ENCODE measurements around the gene ZNHIT2. TPM values are rescaled to one million over a fixed set of nuclear protein-coding genes. Genes with fewer than 3 reads are reported as not detected.

The ZNHIT2 gene
- total RNA-seq, 1 experiment from 2014 or later = 27.1 TPM

DNA sequence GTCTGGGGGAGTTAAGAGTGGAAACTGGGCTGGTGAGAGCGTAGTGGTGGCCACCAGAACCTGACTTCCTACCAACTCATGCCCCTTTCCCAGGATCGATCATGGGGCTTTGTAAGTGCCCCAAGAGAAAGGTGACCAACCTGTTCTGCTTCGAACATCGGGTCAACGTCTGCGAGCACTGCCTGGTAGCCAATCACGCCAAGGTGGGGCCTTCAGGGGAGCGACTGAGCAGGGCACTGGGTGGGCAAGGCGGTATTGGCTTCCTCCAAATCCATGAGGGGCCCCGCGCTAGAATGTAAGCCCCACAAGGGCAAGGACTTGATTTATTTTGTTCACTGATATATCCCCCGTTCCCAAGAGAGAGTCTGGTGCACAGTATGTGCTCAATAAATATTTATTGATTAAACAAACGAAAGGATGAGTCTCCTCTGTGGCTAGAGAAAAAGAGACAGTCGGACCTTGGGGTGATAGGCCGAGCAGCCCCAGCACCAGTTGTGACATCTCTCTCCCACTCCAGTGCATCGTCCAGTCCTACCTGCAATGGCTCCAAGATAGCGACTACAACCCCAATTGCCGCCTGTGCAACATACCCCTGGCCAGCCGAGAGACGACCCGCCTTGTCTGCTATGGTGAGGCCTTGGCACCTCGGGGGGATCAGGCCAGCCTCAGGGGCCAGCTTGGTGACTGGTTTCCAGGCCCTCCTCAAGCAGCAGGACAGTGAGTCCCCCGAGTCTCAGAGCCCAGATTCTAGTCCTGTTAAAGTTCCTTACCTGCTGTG, 32.7 kb downstream of the ZNHIT2 start:
- in situ Hi-C loops (cut with HindIII; ENCODE audit: low pct_unique_long_range_greater_than_20kb, low sequenced_read_pairs) = no loop called here

DNA sequence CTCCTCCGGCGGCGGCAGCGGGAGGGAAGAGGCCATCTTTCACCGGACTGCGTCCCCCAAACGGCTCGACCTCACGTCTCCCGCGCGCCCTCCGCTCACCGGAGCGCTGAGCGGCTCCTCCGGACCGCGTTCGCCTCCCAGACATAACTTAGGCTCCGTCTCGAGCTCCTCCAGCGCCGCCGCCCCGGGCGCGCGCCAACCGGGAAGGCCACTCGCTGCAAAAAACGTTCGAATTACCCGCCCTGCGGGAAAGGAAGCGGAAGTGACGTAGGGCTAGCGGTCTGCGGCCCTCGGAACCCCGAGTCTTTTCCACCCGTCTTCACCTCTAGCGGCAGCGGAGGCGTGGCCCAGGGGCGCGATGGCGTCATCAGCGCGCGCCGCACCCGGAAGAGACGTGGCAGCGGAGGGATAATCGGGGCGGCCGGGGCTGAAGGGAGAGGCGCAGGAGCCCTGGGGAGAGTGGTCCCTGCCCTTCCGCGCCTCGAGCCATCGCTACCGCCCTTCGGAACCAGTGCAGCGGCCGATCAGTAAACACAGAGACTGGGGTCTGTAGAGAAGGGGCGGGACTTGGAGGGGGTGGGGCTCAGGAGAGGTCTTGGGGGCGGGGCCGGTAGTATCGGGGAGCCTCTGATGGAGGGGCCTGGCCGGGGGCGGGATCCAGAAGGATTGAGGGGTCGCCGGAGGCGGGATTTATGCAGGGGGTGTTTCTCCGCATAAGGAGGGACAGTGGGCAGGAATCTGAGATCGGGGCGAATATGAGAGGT, 33.5 kb downstream of the ZNHIT2 start, which contains the start of the genes CDCA5 and ZFPL1:
CDCA5 (minus strand) TSS at position 207 of the 764 bp plus-strand sequence; CDS start at position 145, 62 bp downstream.
ZFPL1 (plus strand) TSS at position 389 of the 764 bp plus-strand sequence. CDS start 477 bp downstream, outside the sequence.
- DNase-seq (ENCODE audit: low read depth, low spot score) (peak; percentile 73), ATAC-seq (peak; percentile 98)
- Histone ChIP-seq H3K4me3 (ENCODE audit: low read depth in 2 of 2, low read length in 2 of 2) (peak within 1 kb of the TSS; percentile 81 to 99), H3K27ac (ENCODE audit: low read length) (peak within 1 kb of the TSS; percentile 96), H3K36me3 (ENCODE audit: control insufficient read depth, insufficient read depth, low read length) (peaks cover 8% of the 10 kb centered on the region), H3K4me1 (ENCODE audit: control insufficient read depth, insufficient read depth, low read length) (peaks cover 20% of the 10 kb centered on the region), H3K27me3 (ENCODE audit: control insufficient read depth, insufficient read depth, low read length) (no peaks in the 10 kb centered on the region), H3K9me3 (ENCODE audit: control insufficient read depth, insufficient read depth, low read depth, low read length) (no peaks in the 10 kb centered on the region)
- POLR2A ChIA-PET = no interaction called here
- intact Hi-C loops (cut with micrococcal nuclease; ENCODE audit: unreplicated experiment) (no loop called here), in situ Hi-C loops (cut with HindIII; ENCODE audit: low pct_unique_long_range_greater_than_20kb, low sequenced_read_pairs) (no loop called here)
- TF ChIP-seq, protein P1, sequence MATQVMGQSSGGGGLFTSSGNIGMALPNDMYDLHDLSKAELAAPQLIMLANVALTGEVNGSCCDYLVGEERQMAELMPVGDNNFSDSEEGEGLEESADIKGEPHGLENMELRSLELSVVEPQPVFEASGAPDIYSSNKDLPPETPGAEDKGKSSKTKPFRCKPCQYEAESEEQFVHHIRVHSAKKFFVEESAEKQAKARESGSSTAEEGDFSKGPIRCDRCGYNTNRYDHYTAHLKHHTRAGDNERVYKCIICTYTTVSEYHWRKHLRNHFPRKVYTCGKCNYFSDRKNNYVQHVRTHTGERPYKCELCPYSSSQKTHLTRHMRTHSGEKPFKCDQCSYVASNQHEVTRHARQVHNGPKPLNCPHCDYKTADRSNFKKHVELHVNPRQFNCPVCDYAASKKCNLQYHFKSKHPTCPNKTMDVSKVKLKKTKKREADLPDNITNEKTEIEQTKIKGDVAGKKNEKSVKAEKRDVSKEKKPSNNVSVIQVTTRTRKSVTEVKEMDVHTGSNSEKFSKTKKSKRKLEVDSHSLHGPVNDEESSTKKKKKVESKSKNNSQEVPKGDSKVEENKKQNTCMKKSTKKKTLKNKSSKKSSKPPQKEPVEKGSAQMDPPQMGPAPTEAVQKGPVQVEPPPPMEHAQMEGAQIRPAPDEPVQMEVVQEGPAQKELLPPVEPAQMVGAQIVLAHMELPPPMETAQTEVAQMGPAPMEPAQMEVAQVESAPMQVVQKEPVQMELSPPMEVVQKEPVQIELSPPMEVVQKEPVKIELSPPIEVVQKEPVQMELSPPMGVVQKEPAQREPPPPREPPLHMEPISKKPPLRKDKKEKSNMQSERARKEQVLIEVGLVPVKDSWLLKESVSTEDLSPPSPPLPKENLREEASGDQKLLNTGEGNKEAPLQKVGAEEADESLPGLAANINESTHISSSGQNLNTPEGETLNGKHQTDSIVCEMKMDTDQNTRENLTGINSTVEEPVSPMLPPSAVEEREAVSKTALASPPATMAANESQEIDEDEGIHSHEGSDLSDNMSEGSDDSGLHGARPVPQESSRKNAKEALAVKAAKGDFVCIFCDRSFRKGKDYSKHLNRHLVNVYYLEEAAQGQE (IDR thresholded peaks at IDR 0.05; ENCODE audit: insufficient read depth in 1 of 2, low read depth in 2 of 2, low read length in 1 of 2) = peak in 1 of 2 experiments; percentile 60; a peak in 1 of 4 replicates
- no peak for TF ChIP-seq TCF7L2 (IDR thresholded peaks at IDR 0.05; ENCODE audit: low read depth, low read length)
- TF ChIP-seq, protein P2, sequence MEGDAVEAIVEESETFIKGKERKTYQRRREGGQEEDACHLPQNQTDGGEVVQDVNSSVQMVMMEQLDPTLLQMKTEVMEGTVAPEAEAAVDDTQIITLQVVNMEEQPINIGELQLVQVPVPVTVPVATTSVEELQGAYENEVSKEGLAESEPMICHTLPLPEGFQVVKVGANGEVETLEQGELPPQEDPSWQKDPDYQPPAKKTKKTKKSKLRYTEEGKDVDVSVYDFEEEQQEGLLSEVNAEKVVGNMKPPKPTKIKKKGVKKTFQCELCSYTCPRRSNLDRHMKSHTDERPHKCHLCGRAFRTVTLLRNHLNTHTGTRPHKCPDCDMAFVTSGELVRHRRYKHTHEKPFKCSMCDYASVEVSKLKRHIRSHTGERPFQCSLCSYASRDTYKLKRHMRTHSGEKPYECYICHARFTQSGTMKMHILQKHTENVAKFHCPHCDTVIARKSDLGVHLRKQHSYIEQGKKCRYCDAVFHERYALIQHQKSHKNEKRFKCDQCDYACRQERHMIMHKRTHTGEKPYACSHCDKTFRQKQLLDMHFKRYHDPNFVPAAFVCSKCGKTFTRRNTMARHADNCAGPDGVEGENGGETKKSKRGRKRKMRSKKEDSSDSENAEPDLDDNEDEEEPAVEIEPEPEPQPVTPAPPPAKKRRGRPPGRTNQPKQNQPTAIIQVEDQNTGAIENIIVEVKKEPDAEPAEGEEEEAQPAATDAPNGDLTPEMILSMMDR (IDR thresholded peaks at IDR 0.05) = no peak
- peak; percentile 92 for TF ChIP-seq POLR2AphosphoS5 (IDR thresholded peaks at IDR 0.05; ENCODE audit: low read depth, low read length)
- peak; percentile 99 for TF ChIP-seq SIN3A (IDR thresholded peaks at IDR 0.05; ENCODE audit: borderline replicate concordance, insufficient read depth, low read depth, low read length)
- no TSS peak for BruUV-seq (replicated peaks)
- CTCF ChIA-PET = no interaction called here

More for the DNA sequence above, 32.7 kb downstream of the ZNHIT2 start:
- peaks cover 15% of the 10 kb centered on the region for H3K4me1 ChIP-seq (ENCODE audit: control insufficient read depth, insufficient read depth, low read length)
- BruUV-seq (replicated peaks) = TSS peak; percentile 87
- ATAC-seq (peak; percentile 27), DNase-seq (ENCODE audit: low read depth, low spot score) (no peak)
- TF ChIP-seq, protein P2 (IDR thresholded peaks at IDR 0.05) = no peak
- no peak for TF ChIP-seq SIN3A (IDR thresholded peaks at IDR 0.05; ENCODE audit: borderline replicate concordance, insufficient read depth, low read depth, low read length)
- TF ChIP-seq, protein P1 (IDR thresholded peaks at IDR 0.05; ENCODE audit: insufficient read depth in 1 of 2, low read depth in 2 of 2, low read length in 1 of 2) = no peak
- TF ChIP-seq POLR2AphosphoS5 (IDR thresholded peaks at IDR 0.05; ENCODE audit: low read depth, low read length) = no peak
- no peak for TF ChIP-seq TCF7L2 (IDR thresholded peaks at IDR 0.05; ENCODE audit: low read depth, low read length)
- peak overlapping the region; percentile 81 to 99 for H3K4me3 ChIP-seq (ENCODE audit: low read depth in 2 of 2, low read length in 2 of 2)
- ChIA-PET CTCF (interaction anchor here (0.9 kb wide), 1 partner anchor 27 kb away, joined by 5 read pairs; the partner anchor contains the start of gene TM7SF2), POLR2A (interaction anchor here (0.6 kb wide), 1 partner anchor 26 kb away, joined by 3 read pairs; no protein-coding TSS in a partner anchor)
- H3K27me3 ChIP-seq (ENCODE audit: control insufficient read depth, insufficient read depth, low read length) = no peaks in the 10 kb centered on the region
- H3K9me3 ChIP-seq (ENCODE audit: control insufficient read depth, insufficient read depth, low read depth, low read length) = no peaks in the 10 kb centered on the region
- intact Hi-C loops (cut with micrococcal nuclease; ENCODE audit: unreplicated experiment) = no loop called here
- peaks cover 8% of the 10 kb centered on the region for H3K36me3 ChIP-seq (ENCODE audit: control insufficient read depth, insufficient read depth, low read length)
- H3K27ac ChIP-seq (ENCODE audit: low read length) = peak overlapping the region; percentile 96

All from Panc1 (cell line).